OCI-LY3 (cell line): ENCODE data around the gene GRAMD1B.

Experiments
- H2AFZ ChIP-seq: fragments of 200-600, 300-600 bp; shearing (Covaris generic); 2 replicates; pipeline ENCODE4 v1.6.0; 2014; ENCODE audit warnings: antibody characterized with exemption, low read depth, low read length
- H3K27ac ChIP-seq: fragments of 200-600, 300-600 bp; sonication (generic); 2 replicates; pipeline ENCODE4 v1.5.1; 2014; ENCODE audit warnings: mild to moderate bottlenecking, low read length, moderate library complexity, mixed read lengths
- H3K27me3 ChIP-seq: fragments of 200-600, 300-600 bp; sonication (generic); 2 replicates; pipeline ENCODE4 v1.6.1; 2014; ENCODE audit warnings: low read depth, low read length, mixed read lengths
- H3K36me3 ChIP-seq: fragments of 200-600, 300-600 bp; sonication (generic); replicated peaks from 2 replicates; pipeline ENCODE3; 2014; ENCODE audit warnings: low read depth, low read length, mixed read lengths
- H3K4me1 ChIP-seq: fragments of 300-600, 200-600 bp; sonication (generic); 2 replicates; pipeline ENCODE4 v1.6.1; 2014; ENCODE audit warnings: low read length, mixed read lengths
- H3K4me2 ChIP-seq: fragments of 200-600, 300-600 bp; sonication (generic); 2 replicates; pipeline ENCODE4 v1.6.1; 2014; ENCODE audit warnings: low read length, mixed read lengths
- H3K4me3 ChIP-seq: fragments of 300-600, 200-600 bp; sonication (generic); 2 replicates; pipeline ENCODE4 v1.5.1; 2014; ENCODE audit warnings: antibody characterized with exemption, mild to moderate bottlenecking, low read length, moderate library complexity
- H3K79me2 ChIP-seq: fragments of 300-600, 200-600 bp; shearing (Covaris generic); 2 replicates; pipeline ENCODE4 v1.6.1; 2014; ENCODE audit warnings: mild to moderate bottlenecking, low read length, mixed read lengths
- H3K9ac ChIP-seq: fragments of 300-600, 200-600 bp; shearing (Covaris generic); 2 replicates; pipeline ENCODE4 v1.6.0; 2014; ENCODE audit warnings: mild to moderate bottlenecking, low read length, moderate library complexity
- H3K9me3 ChIP-seq: fragments of 200-600, 300-600 bp; shearing (Covaris generic); 2 replicates; pipeline ENCODE4 v1.6.1; 2014; ENCODE audit warnings: low read length, mixed read lengths; ENCODE audit not compliant: insufficient read depth
- H4K20me1 ChIP-seq: fragments of 200-600, 300-600 bp; sonication (generic); 2 replicates; pipeline ENCODE4 v1.6.1; 2016; ENCODE audit warnings: low read length, mixed read lengths; ENCODE audit not compliant: insufficient read depth
- EZH2phosphoT487 ChIP-seq: fragments of 200-600 bp; shearing (Covaris generic); IDR thresholded peaks from 2 replicates; pipeline ENCODE4 v1.6.1; 2018; ENCODE audit warnings: antibody characterized with exemption, mixed run types, low read depth
- TF ChIP-seq, protein P1 (sequence below): fragments of 200-600, 300-600 bp; sonication (generic); IDR thresholded peaks from 2 replicates; pipeline ENCODE4 v1.5.1; 2014; ENCODE audit warnings: antibody characterized with exemption, low read length, low read depth

Gene GRAMD1B

DNA sequence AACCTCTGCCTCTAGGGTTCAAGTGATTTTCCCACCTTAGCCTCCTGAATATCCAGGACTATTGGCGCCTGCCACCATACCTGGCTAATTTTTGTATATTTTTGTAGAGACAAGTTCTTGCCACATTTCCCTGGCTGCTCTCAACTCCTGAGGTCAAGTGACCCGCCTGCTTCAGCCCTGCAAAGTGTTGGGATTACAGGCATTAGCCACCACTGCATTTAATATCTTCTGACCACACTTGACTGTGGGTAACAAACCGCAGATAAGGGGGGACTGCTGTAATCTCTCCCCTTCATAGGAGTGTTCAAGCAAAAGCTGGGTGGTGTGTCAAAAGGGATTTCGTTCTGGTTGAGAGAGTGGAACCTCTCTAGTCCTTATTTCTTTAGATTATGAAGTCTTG, 53.4 kb downstream of the GRAMD1B start:
- H3K9me3 ChIP-seq, result no peaks in the 10 kb centered on the region
- peaks cover 69% of the 10 kb centered on the region for H3K4me1 ChIP-seq
- TF ChIP-seq EZH2phosphoT487, result no peak
- TF ChIP-seq, protein P1, sequence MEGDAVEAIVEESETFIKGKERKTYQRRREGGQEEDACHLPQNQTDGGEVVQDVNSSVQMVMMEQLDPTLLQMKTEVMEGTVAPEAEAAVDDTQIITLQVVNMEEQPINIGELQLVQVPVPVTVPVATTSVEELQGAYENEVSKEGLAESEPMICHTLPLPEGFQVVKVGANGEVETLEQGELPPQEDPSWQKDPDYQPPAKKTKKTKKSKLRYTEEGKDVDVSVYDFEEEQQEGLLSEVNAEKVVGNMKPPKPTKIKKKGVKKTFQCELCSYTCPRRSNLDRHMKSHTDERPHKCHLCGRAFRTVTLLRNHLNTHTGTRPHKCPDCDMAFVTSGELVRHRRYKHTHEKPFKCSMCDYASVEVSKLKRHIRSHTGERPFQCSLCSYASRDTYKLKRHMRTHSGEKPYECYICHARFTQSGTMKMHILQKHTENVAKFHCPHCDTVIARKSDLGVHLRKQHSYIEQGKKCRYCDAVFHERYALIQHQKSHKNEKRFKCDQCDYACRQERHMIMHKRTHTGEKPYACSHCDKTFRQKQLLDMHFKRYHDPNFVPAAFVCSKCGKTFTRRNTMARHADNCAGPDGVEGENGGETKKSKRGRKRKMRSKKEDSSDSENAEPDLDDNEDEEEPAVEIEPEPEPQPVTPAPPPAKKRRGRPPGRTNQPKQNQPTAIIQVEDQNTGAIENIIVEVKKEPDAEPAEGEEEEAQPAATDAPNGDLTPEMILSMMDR, result no peak
- no peak overlapping the region for H2AFZ ChIP-seq
- peak overlapping the region; percentile 84 for H3K4me2 ChIP-seq
- H3K27me3 ChIP-seq, result peaks cover 43% of the 10 kb centered on the region
- peaks cover 7% of the 10 kb centered on the region; the same call in 1 of the 2 replicates for H3K79me2 ChIP-seq
- peaks cover 12% of the 10 kb centered on the region; the same call in 1 of the 2 replicates for H4K20me1 ChIP-seq
- no peak overlapping the region for H3K27ac ChIP-seq
- H3K4me3 ChIP-seq, result peak overlapping the region; percentile 51; the same call in 1 of the 2 replicates
- H3K9ac ChIP-seq, result no peak overlapping the region
- H3K36me3 ChIP-seq, result peaks cover 3% of the 10 kb centered on the region

DNA sequence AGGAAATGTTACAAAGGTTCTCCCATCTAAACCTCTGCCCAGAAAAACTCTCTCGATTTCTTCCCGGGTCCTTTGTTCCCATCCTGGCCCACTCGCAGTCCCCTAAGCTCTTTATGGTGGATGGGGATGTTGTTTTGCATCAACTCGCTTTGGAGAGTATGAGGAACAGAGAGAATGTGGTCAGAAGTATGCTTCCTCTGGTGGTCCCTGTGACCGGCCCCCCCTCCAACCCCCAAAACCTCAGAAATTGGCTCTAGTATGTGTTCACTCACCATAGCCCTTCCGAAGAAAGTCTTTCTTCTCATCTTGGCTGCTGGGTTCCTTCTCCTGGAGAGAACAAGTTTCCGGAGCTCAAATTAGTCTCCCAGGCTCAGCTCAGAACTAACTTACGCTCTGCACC, 54.4 kb downstream of the GRAMD1B start:
- peak overlapping the region; percentile 51 for H3K4me3 ChIP-seq
- H3K79me2 ChIP-seq, result peaks cover 7% of the 10 kb centered on the region; the same call in 1 of the 2 replicates
- TF ChIP-seq, protein P1, result no peak
- peak; percentile 87; the same call in 1 of the 2 replicates for TF ChIP-seq EZH2phosphoT487
- peaks cover 52% of the 10 kb centered on the region for H3K27me3 ChIP-seq
- no peaks in the 10 kb centered on the region for H3K9me3 ChIP-seq
- H4K20me1 ChIP-seq, result peaks cover 17% of the 10 kb centered on the region; the same call in 1 of the 2 replicates
- peaks cover 60% of the 10 kb centered on the region for H3K4me1 ChIP-seq
- H3K9ac ChIP-seq, result peak overlapping the region; percentile 24; the same call in 1 of the 2 replicates
- H3K27ac ChIP-seq, result no peak overlapping the region
- peak overlapping the region; percentile 84 for H3K4me2 ChIP-seq
- peaks cover 3% of the 10 kb centered on the region for H3K36me3 ChIP-seq
- H2AFZ ChIP-seq, result no peak overlapping the region

DNA sequence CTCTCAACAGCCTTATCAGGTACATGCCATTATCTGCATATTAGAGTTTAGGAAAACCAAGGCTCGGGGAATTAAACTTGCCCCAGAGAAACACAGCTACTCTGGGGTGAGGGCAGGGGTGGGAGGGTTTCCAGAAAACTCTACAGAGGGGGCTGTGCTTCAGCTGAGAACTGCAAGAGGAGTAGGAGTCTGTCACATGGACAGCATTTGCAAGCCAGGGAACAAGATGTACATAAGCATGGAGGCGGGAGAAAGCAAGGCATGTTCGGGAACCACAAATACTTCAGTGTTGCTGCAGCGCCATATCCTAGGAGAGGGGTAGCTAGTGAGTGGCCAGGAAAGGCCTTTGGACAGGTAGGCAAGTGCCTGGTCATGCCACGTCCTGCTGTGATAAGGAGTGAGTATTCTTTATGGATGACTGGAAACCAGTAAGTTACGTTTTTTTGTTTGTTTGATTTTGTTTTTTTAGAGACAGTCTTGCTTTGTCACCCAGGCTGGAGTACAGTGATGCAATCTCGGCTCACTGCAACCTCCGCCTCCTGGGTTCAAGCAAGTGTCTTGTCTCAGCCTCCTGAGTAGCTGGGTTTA, 57.2 kb downstream of the GRAMD1B start:
- H3K36me3 ChIP-seq, result peaks cover 3% of the 10 kb centered on the region
- peaks cover 7% of the 10 kb centered on the region; the same call in 1 of the 2 replicates for H3K79me2 ChIP-seq
- no peaks in the 10 kb centered on the region for H3K9me3 ChIP-seq
- H3K4me1 ChIP-seq, result peaks cover 32% of the 10 kb centered on the region
- H3K27me3 ChIP-seq, result peaks cover 59% of the 10 kb centered on the region
- no peak overlapping the region for H2AFZ ChIP-seq
- no peak overlapping the region for H3K4me3 ChIP-seq
- no peak overlapping the region for H3K4me2 ChIP-seq
- no peak overlapping the region for H3K27ac ChIP-seq
- H3K9ac ChIP-seq, result no peak overlapping the region
- H4K20me1 ChIP-seq, result peaks cover 30% of the 10 kb centered on the region
- TF ChIP-seq EZH2phosphoT487, result no peak
- TF ChIP-seq, protein P1, result no peak

- Histone ChIP-seq H3K9me3 (no peaks in the 10 kb centered on the region), H3K27me3 (peaks cover 34% of the 10 kb centered on the region), H3K79me2 (peaks cover 5% of the 10 kb centered on the region; the same call in 1 of the 2 replicates), H3K36me3 (no peaks in the 10 kb centered on the region), H3K27ac (no peak overlapping the region), H3K9ac (no peak overlapping the region), H4K20me1 (peaks cover 32% of the 10 kb centered on the region), H2AFZ (no peak overlapping the region), H3K4me1 (no peaks in the 10 kb centered on the region), H3K4me2 (no peak overlapping the region), H3K4me3 (no peak overlapping the region)
- no peak for TF ChIP-seq EZH2phosphoT487
- TF ChIP-seq, protein P1, result peak; percentile 34; the same call in 1 of the 2 replicates
Measured at GRCh38 chr11:123490527-123490926, 60.5 kb downstream of the GRAMD1B start.
